Measurements from ENCODE around the gene STAT2. TPM values are rescaled to one million over a fixed set of nuclear protein-coding genes. Genes with fewer than 3 reads are reported as not detected.
"Not testable (repeated sequence)": the region's sequence is repeated elsewhere in the genome, so short reads cannot be mapped to it uniquely, and the experiment has no call there.

Gene STAT2
- polyA plus RNA-seq, 3 donors: 109 to 251 (median 142) TPM

DNA sequence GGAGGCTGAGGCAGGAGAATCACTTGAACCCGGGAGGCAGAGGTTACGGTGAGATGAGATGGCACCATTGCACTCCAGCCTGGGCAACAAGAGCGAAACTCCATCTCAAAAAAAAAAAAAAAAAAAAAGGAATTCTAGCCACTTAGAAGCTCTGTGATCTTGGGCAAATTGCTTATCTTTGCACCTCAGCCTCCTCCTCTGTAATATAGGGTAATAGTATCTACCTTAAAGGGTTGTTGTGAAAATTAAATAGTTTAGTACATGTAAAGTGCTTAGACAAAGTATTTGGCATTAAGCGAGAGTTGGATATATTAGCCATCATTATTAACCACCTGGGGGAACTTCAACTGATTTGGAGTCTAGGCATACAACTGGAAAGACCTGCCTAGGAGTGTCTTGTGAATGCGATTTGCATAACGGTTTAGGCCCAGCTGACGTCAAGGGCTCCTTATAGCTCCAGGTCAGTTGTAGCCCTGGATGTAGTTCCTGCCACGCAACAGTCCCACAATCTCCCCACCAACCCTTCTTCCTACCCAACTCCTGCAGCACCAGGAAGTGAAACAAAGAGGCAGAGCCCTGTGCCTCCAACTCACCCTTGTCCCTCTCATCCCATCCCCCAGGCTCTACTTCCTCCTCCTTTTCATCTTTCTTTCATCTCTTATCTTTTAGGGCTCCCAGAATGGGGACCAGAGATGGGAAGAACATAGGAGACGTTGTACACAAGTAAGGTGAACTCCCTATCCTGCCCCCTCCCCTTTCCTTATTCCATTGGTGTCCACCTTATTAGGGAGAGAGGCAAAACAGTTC, 23.3 kb downstream of the STAT2 start:
- no CpG with 5 or more reads among the region's 9 CpGs for WGBS (ENCODE audit: insufficient coverage)
- intact Hi-C loops (cut with micrococcal nuclease): loop anchor here in 1 of 2 donors (10.0 kb wide), 1 partner anchor 128 kb away; the partner anchor contains the start of gene SPRYD4

DNA sequence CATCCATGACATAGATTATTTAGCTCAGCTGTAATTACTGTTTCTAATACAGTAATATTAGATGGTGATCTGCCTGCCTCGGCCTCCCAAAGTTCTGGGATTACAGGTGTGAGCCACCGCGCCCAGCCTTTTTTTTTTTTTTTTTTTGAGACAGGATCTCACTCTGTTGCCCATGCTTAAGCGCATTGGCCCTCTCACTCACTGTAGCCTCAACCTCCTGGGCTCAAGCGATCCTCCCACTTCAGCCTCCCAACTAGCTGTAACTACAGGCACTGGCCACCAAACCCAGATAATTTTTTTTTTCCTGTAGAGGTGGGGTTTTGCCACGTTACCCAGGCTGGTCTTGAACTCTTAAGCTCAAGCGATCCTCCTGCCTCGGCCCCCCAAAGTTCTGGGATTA, 24.4 kb downstream of the STAT2 start:
- not testable (repeated sequence) for H3K27me3 Mint-ChIP-seq (ENCODE audit: low read depth in 3 of 3); H3K4me3 ChIP-seq (replicated peaks in 1 of 3; ENCODE audit: low read depth in 2 of 3, low read length in 3 of 3); H4K20me1 ChIP-seq (ENCODE audit: insufficient read depth, low read length); H3K36me3 ChIP-seq (replicated peaks in 1 of 2; ENCODE audit: control insufficient read depth in 1 of 2, insufficient read depth in 2 of 2, low read length in 2 of 2); H3K4me3 Mint-ChIP-seq; DNase-seq; H3K27me3 ChIP-seq (ENCODE audit: control insufficient read depth in 2 of 2, insufficient read depth in 2 of 2, low read length in 2 of 2); H2AFZ ChIP-seq (ENCODE audit: insufficient read depth, low read depth, low read length, poor library complexity, severe bottlenecking); H3K9me3 ChIP-seq (replicated peaks in 1 of 2; ENCODE audit: control insufficient read depth in 1 of 2, insufficient read depth in 1 of 2, low read length in 2 of 2); H3K4me2 ChIP-seq (replicated peaks; ENCODE audit: extremely low read depth, low read length, poor library complexity, severe bottlenecking); H3K9ac ChIP-seq (ENCODE audit: insufficient read depth, low read length, poor library complexity, severe bottlenecking); H3K9me3 Mint-ChIP-seq
- peak overlapping the region in 6 of 7 donors; percentile 45 to 93 (median 92) for H3K27ac Mint-ChIP-seq
- H3K4me1 Mint-ChIP-seq: peaks cover 66% of the 10 kb centered on the region
- Histone ChIP-seq H3K4me1 (ENCODE audit: control insufficient read depth in 1 of 2, insufficient read depth in 2 of 2, low read length in 2 of 2) (peaks cover 64 to 67% of the 10 kb centered on the region in 2 donors), H3K79me2 (ENCODE audit: insufficient read depth, low read length) (peaks cover 17% of the 10 kb centered on the region), H3K27ac (ENCODE audit: low read depth in 1 of 2, low read length in 2 of 2) (peak overlapping the region; percentile 73 to 86)
- H3K36me3 Mint-ChIP-seq: peaks cover 3 to 10% of the 10 kb centered on the region in 2 donors
- intact Hi-C loops (cut with micrococcal nuclease): loop anchor here in 1 of 2 donors (10.0 kb wide), 1 partner anchor 129 kb away; the partner anchor contains the start of gene SPRYD4
- no CpG with 5 or more reads among the region's 8 CpGs for WGBS (ENCODE audit: insufficient coverage)

More for the DNA sequence above, 23.3 kb downstream of the STAT2 start:
- peaks cover 64 to 67% of the 10 kb centered on the region in 2 donors for H3K4me1 ChIP-seq (ENCODE audit: control insufficient read depth in 1 of 2, insufficient read depth in 2 of 2, low read length in 2 of 2)
- no peak overlapping the region for H3K9ac ChIP-seq (ENCODE audit: insufficient read depth, low read length, poor library complexity, severe bottlenecking)
- H3K27me3 Mint-ChIP-seq (ENCODE audit: low read depth in 3 of 3): peaks cover 0 to 3% (median 2%) of the 10 kb centered on the region in 3 donors
- peaks cover 17% of the 10 kb centered on the region for H3K79me2 ChIP-seq (ENCODE audit: insufficient read depth, low read length)
- peaks cover 6 to 8% of the 10 kb centered on the region in 2 donors for H3K36me3 ChIP-seq (replicated peaks in 1 of 2; ENCODE audit: control insufficient read depth in 1 of 2, insufficient read depth in 2 of 2, low read length in 2 of 2)
- peaks cover 8 to 15% of the 10 kb centered on the region in 2 donors for H3K36me3 Mint-ChIP-seq
- peak overlapping the region; percentile 73 to 86 for H3K27ac ChIP-seq (ENCODE audit: low read depth in 1 of 2, low read length in 2 of 2)
- H3K27me3 ChIP-seq (ENCODE audit: control insufficient read depth in 2 of 2, insufficient read depth in 2 of 2, low read length in 2 of 2): no peaks in the 10 kb centered on the region
- H3K27ac Mint-ChIP-seq: peak overlapping the region; percentile 81 to 95 (median 92)
- TF ChIP-seq, protein P1, sequence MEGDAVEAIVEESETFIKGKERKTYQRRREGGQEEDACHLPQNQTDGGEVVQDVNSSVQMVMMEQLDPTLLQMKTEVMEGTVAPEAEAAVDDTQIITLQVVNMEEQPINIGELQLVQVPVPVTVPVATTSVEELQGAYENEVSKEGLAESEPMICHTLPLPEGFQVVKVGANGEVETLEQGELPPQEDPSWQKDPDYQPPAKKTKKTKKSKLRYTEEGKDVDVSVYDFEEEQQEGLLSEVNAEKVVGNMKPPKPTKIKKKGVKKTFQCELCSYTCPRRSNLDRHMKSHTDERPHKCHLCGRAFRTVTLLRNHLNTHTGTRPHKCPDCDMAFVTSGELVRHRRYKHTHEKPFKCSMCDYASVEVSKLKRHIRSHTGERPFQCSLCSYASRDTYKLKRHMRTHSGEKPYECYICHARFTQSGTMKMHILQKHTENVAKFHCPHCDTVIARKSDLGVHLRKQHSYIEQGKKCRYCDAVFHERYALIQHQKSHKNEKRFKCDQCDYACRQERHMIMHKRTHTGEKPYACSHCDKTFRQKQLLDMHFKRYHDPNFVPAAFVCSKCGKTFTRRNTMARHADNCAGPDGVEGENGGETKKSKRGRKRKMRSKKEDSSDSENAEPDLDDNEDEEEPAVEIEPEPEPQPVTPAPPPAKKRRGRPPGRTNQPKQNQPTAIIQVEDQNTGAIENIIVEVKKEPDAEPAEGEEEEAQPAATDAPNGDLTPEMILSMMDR (IDR thresholded peaks at IDR 0.05): no peak
- H3K4me3 ChIP-seq (replicated peaks in 1 of 3; ENCODE audit: low read depth in 2 of 3, low read length in 3 of 3): peak overlapping the region in 1 of 3 experiments; percentile 43
- peaks cover 0 to 3% (median 0%) of the 10 kb centered on the region in 7 donors for H3K9me3 Mint-ChIP-seq
- peak overlapping the region; percentile 6 to 59 for H3K4me3 Mint-ChIP-seq
- no peaks in the 10 kb centered on the region for H3K9me3 ChIP-seq (replicated peaks in 1 of 2; ENCODE audit: control insufficient read depth in 1 of 2, insufficient read depth in 1 of 2, low read length in 2 of 2)
- peaks cover 62% of the 10 kb centered on the region for H3K4me1 Mint-ChIP-seq
- H2AFZ ChIP-seq (ENCODE audit: insufficient read depth, low read depth, low read length, poor library complexity, severe bottlenecking): peak overlapping the region; percentile 33
- H4K20me1 ChIP-seq (ENCODE audit: insufficient read depth, low read length): no peaks in the 10 kb centered on the region
- DNase-seq: peak; percentile 81 to 98 (median 87)
- peak overlapping the region; percentile 63 for H3K4me2 ChIP-seq (replicated peaks; ENCODE audit: extremely low read depth, low read length, poor library complexity, severe bottlenecking)
